Fibroblast of mammary gland (primary cell): ENCODE measurements around the gene OPHN1.

Source experiments
- DNase-seq: peaks from one replicate; pipeline ENCODE4 v3.0.0-alpha.2; 2010; ENCODE audit warnings: low read depth
- H3K4me3 ChIP-seq: 2 replicates; pipeline ENCODE4 v1.5.1; 2011; ENCODE audit warnings: low read depth, mild to moderate bottlenecking, low read length, moderate library complexity; ENCODE audit not compliant: control insufficient read depth
- CTCF ChIP-seq: conservative IDR thresholded peaks from 2 replicates; pipeline ENCODE4 v1.5.1; 2011; ENCODE audit warnings: low read depth, low read length, inconsistent platforms; ENCODE audit not compliant: control insufficient read depth, insufficient read depth

The OPHN1 gene

GRCh38 chrX:68249903-68250302 lies 183.4 kb downstream of the OPHN1 start:
- TF ChIP-seq CTCF: no peak
- no peak overlapping the region for H3K4me3 ChIP-seq
- DNase-seq: no peak

- H3K4me3 ChIP-seq: no peak overlapping the region
- peak; percentile 51 for DNase-seq
- no peak for TF ChIP-seq CTCF
These were observed 183.9 kb downstream of the OPHN1 start for GRCh38 chrX:68249401-68249831.

- H3K4me3 ChIP-seq: no peak overlapping the region
- peak; percentile 46 for TF ChIP-seq CTCF
- no peak for DNase-seq
These were observed 194.7 kb downstream of the OPHN1 start for GRCh38 chrX:68238568-68238967.

- no peak for DNase-seq
- no peak for TF ChIP-seq CTCF
- H3K4me3 ChIP-seq: no peak overlapping the region
These were observed 199.0 kb downstream of the OPHN1 start for GRCh38 chrX:68234171-68234910.

GRCh38 chrX:68232206-68232605 lies 201.1 kb downstream of the OPHN1 start:
- no peak for DNase-seq
- TF ChIP-seq CTCF: no peak
- no peak overlapping the region for H3K4me3 ChIP-seq

GRCh38 chrX:68209008-68209407 lies 224.3 kb downstream of the OPHN1 start:
- DNase-seq: no peak

More at GRCh38 chrX:68209008-68209407, 224.3 kb downstream of the OPHN1 start:
- no peak overlapping the region for H3K4me3 ChIP-seq
- TF ChIP-seq CTCF: no peak
